Left ventricle myocardium inferior (tissue), 1 donor: ENCODE data around the gene SUPT6H. TPM values are rescaled to one million over a fixed set of nuclear protein-coding genes. Genes with fewer than 3 reads are reported as not detected.

Experiments used
- DNase-seq: peaks from one replicate; pipeline ENCODE4 v3.0.0-alpha.2; 2020
- H3K27ac ChIP-seq: fragments of 200-600 bp; replicated peaks from 2 replicates; pipeline ENCODE4 v1.8.0; 2021
- H3K27me3 ChIP-seq: fragments of 200-600 bp; 2 replicates; pipeline ENCODE4 v1.8.0; 2021; ENCODE audit warnings: low read depth
- H3K36me3 ChIP-seq: fragments of 200-600 bp; 2 replicates; pipeline ENCODE4 v1.8.0; 2021
- H3K4me1 ChIP-seq: fragments of 200-600 bp; 2 replicates; pipeline ENCODE4 v1.8.0; 2021
- H3K4me3 ChIP-seq: fragments of 200-600 bp; 2 replicates; pipeline ENCODE4 v1.8.0; 2021; ENCODE audit warnings: mild to moderate bottlenecking, moderate library complexity
- H3K9me3 ChIP-seq: fragments of 200-600 bp; replicated peaks from 2 replicates; pipeline ENCODE4 v1.8.0; 2021
- intact Hi-C: fragments of 100-400 bp; cut with micrococcal nuclease; formaldehyde crosslinking; loops from one replicate; pipeline ENCODE4 v1.11.0; 2022
- total RNA-seq: library from RNA; stranded (reverse); fragmentation: NEBNext Ultra II Directional; extraction: Animal tissue kit (Norgen Biotek cat#: 25700); gene quantifications from one replicate; pipeline ENCODE4 v1.2.1, GENCODE V29; 2021
- TF ChIP-seq, protein P1 (sequence below): fragments of 200-600 bp; IDR thresholded peaks from 2 replicates; pipeline ENCODE4 v1.8.0; 2021; ENCODE audit warnings: antibody characterized with exemption, mild to moderate bottlenecking, borderline replicate concordance
- donor health status: DM: no; HTN: yes; CAD: no; lungs with severe emphysema.

Gene SUPT6H
- total RNA-seq, 1 donor from 2014 or later: 44.8 TPM

DNA sequence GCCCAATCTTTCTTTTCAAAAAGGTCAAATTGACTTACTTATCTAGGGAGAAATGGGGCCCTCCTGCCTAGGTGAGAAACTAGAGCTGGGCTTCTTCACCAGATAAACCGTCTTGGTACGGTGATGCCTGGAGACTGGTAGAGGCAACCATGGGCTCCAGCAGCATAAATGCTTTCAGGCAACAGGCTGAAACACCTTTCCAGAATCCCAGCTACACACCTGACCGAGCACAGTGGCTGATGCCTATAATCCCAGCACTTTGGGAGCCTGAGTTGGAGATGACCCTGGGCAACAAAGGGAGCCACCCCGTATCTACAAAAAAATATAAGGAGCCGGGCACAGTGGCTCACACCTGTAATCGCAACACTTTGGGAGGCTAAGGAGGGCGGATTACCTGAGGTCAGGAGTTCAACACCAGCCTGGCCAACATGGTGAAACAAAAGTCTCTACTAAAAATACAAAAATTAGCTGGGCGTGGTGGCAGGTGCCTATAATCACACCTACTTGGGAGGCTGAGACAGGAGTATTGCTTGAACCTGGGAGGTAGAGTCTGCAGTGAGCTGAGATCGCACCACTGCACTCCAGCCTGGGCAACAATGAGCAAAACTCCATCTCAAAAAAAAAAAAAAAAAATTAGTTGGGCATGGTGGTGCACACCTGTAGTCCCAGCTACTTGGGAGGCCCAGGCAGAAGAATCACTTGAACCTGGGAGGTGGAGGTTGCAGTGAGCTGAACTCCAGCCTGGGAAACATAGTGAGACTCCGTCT lies 89.8 kb downstream of the SUPT6H start:
- no peaks in the 10 kb centered on the region for H3K27me3 ChIP-seq
- DNase-seq: no peak
- H3K36me3 ChIP-seq: peaks cover 13% of the 10 kb centered on the region
- H3K4me1 ChIP-seq: peaks cover 22% of the 10 kb centered on the region
- H3K27ac ChIP-seq: no peak overlapping the region
- H3K4me3 ChIP-seq: no peak overlapping the region
- H3K9me3 ChIP-seq: no peaks in the 10 kb centered on the region
- TF ChIP-seq, protein P1, sequence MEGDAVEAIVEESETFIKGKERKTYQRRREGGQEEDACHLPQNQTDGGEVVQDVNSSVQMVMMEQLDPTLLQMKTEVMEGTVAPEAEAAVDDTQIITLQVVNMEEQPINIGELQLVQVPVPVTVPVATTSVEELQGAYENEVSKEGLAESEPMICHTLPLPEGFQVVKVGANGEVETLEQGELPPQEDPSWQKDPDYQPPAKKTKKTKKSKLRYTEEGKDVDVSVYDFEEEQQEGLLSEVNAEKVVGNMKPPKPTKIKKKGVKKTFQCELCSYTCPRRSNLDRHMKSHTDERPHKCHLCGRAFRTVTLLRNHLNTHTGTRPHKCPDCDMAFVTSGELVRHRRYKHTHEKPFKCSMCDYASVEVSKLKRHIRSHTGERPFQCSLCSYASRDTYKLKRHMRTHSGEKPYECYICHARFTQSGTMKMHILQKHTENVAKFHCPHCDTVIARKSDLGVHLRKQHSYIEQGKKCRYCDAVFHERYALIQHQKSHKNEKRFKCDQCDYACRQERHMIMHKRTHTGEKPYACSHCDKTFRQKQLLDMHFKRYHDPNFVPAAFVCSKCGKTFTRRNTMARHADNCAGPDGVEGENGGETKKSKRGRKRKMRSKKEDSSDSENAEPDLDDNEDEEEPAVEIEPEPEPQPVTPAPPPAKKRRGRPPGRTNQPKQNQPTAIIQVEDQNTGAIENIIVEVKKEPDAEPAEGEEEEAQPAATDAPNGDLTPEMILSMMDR: no peak
- intact Hi-C loops: no loop called here

Other genes starting within 250 kb of the SUPT6H start
- not detected for gene SLC13A2, start 188.6 kb upstream of the SUPT6H start, total RNA-seq
- not detected for gene FOXN1, start 155.9 kb upstream of the SUPT6H start, total RNA-seq
- 22.5 TPM for gene UNC119, start 109.6 kb upstream of the SUPT6H start, total RNA-seq
- gene PIGS, start 90.7 kb upstream of the SUPT6H start, total RNA-seq: 38.2 TPM
- 329 TPM for gene ALDOC, start 85.3 kb upstream of the SUPT6H start, total RNA-seq
- 1.0 TPM for gene SPAG5, start 63.2 kb upstream of the SUPT6H start, total RNA-seq
- gene RSKR, start 48.0 kb upstream of the SUPT6H start, total RNA-seq: 6.7 TPM
- 71.3 TPM for gene BLTP2, start 17.0 kb upstream of the SUPT6H start, total RNA-seq
- 34.0 TPM for gene SDF2, start 299 bp upstream of the SUPT6H start, total RNA-seq
- 1.3 TPM for gene PROCA1, start 49.7 kb downstream of the SUPT6H start, total RNA-seq
- gene RAB34, start 55.7 kb downstream of the SUPT6H start, total RNA-seq: 13.1 TPM
- gene RPL23A, start 57.8 kb downstream of the SUPT6H start, total RNA-seq: 840 TPM
- 3.1 TPM for gene TLCD1, start 64.0 kb downstream of the SUPT6H start, total RNA-seq
- gene NEK8, start 66.6 kb downstream of the SUPT6H start, total RNA-seq: 1.4 TPM
- 3.5 TPM for gene TRAF4, start 81.8 kb downstream of the SUPT6H start, total RNA-seq
- gene FAM222B, start 180.6 kb downstream of the SUPT6H start, total RNA-seq: 17.5 TPM
- 35.4 TPM for gene ERAL1, start 192.8 kb downstream of the SUPT6H start, total RNA-seq
- gene FLOT2, start 235.5 kb downstream of the SUPT6H start, total RNA-seq: 84.2 TPM
- 3.1 TPM for gene DHRS13, start 240.9 kb downstream of the SUPT6H start, total RNA-seq